Measurements from ENCODE around the gene SULT1A2.

- TF ChIP-seq POLR2AphosphoS5 (IDR thresholded peaks at IDR 0.05; ENCODE audit: low read depth, low read length) (no peak), TAF1 (IDR thresholded peaks at IDR 0.05; ENCODE audit: borderline replicate concordance, insufficient read depth, low read length) (no peak), SIN3A (IDR thresholded peaks at IDR 0.05; ENCODE audit: borderline replicate concordance, insufficient read depth, low read length) (no peak)
Measured at GRCh38 chr16:28596115-28596630, 677 bp downstream of the SULT1A2 start.

Data from PFSK-1 (cell line).